Adrenal gland (tissue), 12 donors: ENCODE results near the gene ITIH3. TPM values are rescaled to one million over a fixed set of nuclear protein-coding genes. Genes with fewer than 3 reads are reported as not detected.

ENCODE experiments used
- DNase-seq, 7 donors: peaks; one replicate each; pipeline ENCODE4 v3.0.0-alpha.2; 2019 to 2020
- H3K27ac ChIP-seq, 5 donors: fragments of 200-600 bp; sonication (generic) in 4 of 5; 1 replicate in 3 of 5; 2 replicates in 2 of 5; pipeline versions ENCODE4 v1.5.1 to v1.8.0; 2016 to 2020; ENCODE audit warnings: mild to moderate bottlenecking in 1 of 5
- H3K27me3 ChIP-seq: fragments of 200-600 bp; 2 replicates; pipeline ENCODE4 v1.8.0; 2021
- H3K36me3 ChIP-seq, 2 donors: fragments of 200-600 bp; replicated peaks in 1 of 2; 1 replicate in 1 of 2; 2 replicates in 1 of 2; pipeline versions ENCODE4 v1.5.1 to v1.8.0; 2018 to 2022
- H3K4me1 ChIP-seq, 2 donors: fragments of 200-600 bp; replicated peaks in 1 of 2; 1 replicate in 1 of 2; 2 replicates in 1 of 2; pipeline versions ENCODE4 v1.5.1 to v1.8.0; 2018 to 2021
- H3K4me3 ChIP-seq, 4 donors: fragments of 200-600 bp; sonication (generic) in 3 of 4; one replicate each; pipeline ENCODE4 v1.5.1; 2016 to 2018
- H3K9me3 ChIP-seq, 3 donors: fragments of 200-600 bp; sonication (generic) in 1 of 3; replicated peaks in 1 of 3; 1 replicate in 2 of 3; 2 replicates in 1 of 3; pipeline versions ENCODE4 v1.5.1 to v1.8.0; 2016 to 2021
- POLR2A ChIP-seq, 2 donors: fragments of 450-650 bp; IDR thresholded peaks; one replicate each; pipeline ENCODE4 v1.6.1; 2017; ENCODE audit warnings: antibody characterized with exemption in 2 of 2, mild to moderate bottlenecking in 2 of 2, moderate library complexity in 1 of 2
- WGBS, 4 donors: extraction: QIAGEN DNeasy Blood & Tissue Kit in 2 of 4; methylation state at CpG; one replicate each; pipeline versions ENCODE4 v1.1.5 to v1.1.7; 2013 to 2017; 5-methylcytosine and 5-hydroxymethylcytosine counted together
- intact Hi-C, 2 donors: fragments of 100-400 bp; cut with DNase I; formaldehyde crosslinking; loops; one replicate each; pipeline versions ENCODE4 v1.14.1 to v1.15.0; 2022 to 2023
- polyA plus RNA-seq, 3 donors: library from polyadenylated mRNA; stranded (reverse); fragments of 200-250 nt in 2 of 3; fragments of 350-450 nt in 1 of 3; fragmentation: Illumina TruSeq in 1 of 3; extraction: RNeasy Lipid Tissue Mini Kit (QIAGEN cat#74804) in 1 of 3; gene quantifications; one replicate each; pipeline ENCODE4 v1.2.3, GENCODE V29; 2013 to 2014
- total RNA-seq, 9 donors: library from RNA; depleted of rRNA in 4 of 9; stranded (reverse); fragments of >200 nt in 4 of 9; fragments of 120-200 nt in 1 of 9; fragmentation: NEBNext Ultra II Directional in 1 of 9; extraction: Animal tissue kit (Norgen Biotek cat#: 25700) in 1 of 9; gene quantifications; one replicate each; pipeline versions ENCODE4 v1.1.0 to v1.2.4, GENCODE V29; 2013 to 2023
- TF ChIP-seq, protein P1 (sequence below), 6 experiments: fragments of 450-650 bp in 4 of 6; fragments of 200-600 bp in 2 of 6; sonication (generic) in 1 of 6; IDR thresholded peaks; 1 replicate in 5 of 6; 2 replicates in 1 of 6; pipeline versions ENCODE4 v1.5.1 to v1.8.0; 2016 to 2021; ENCODE audit warnings: antibody characterized with exemption in 6 of 6, mild to moderate bottlenecking in 2 of 6, moderate library complexity in 1 of 6
- donor health status: healthy with polysubstance abuse.
- donor health status: Bipolar disorder and iron deficiency.
- donor health status: DM: yes; HTN: yes; CAD: no.
- donor health status: DM: no; HTN: no; CAD: no.
- donor health status: DM: no; HTN: no; CAD: no.
- donor health status: DM: yes; HTN: yes; CAD: no.

The ITIH3 gene
- total and polyA plus RNA-seq, 12 donors: 0.18 to 31.7 (median 3.2) TPM

GRCh38 chr3:52844290-52844975, 49.8 kb downstream of the ITIH3 start:
- H3K4me3 ChIP-seq: no peak overlapping the region
- H3K4me1 ChIP-seq: peaks cover 5 to 31% of the 10 kb centered on the region in 2 donors
- TF ChIP-seq, protein P1, sequence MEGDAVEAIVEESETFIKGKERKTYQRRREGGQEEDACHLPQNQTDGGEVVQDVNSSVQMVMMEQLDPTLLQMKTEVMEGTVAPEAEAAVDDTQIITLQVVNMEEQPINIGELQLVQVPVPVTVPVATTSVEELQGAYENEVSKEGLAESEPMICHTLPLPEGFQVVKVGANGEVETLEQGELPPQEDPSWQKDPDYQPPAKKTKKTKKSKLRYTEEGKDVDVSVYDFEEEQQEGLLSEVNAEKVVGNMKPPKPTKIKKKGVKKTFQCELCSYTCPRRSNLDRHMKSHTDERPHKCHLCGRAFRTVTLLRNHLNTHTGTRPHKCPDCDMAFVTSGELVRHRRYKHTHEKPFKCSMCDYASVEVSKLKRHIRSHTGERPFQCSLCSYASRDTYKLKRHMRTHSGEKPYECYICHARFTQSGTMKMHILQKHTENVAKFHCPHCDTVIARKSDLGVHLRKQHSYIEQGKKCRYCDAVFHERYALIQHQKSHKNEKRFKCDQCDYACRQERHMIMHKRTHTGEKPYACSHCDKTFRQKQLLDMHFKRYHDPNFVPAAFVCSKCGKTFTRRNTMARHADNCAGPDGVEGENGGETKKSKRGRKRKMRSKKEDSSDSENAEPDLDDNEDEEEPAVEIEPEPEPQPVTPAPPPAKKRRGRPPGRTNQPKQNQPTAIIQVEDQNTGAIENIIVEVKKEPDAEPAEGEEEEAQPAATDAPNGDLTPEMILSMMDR (IDR thresholded peaks at IDR 0.05): no peak
- TF ChIP-seq POLR2A (IDR thresholded peaks at IDR 0.05): no peak
- no peaks in the 10 kb centered on the region for H3K9me3 ChIP-seq
- H3K27ac ChIP-seq: peak overlapping the region in 2 of 5 donors; percentile 62 to 69
- H3K27me3 ChIP-seq: no peaks in the 10 kb centered on the region
- WGBS, 4 donors: 77 to 86% (median 83%) methylated on average over 14 to 18 of the region's 18 CpGs
- peaks cover 0 to 40% of the 10 kb centered on the region in 2 donors for H3K36me3 ChIP-seq
- no peak for DNase-seq
- intact Hi-C loops: no loop called here

GRCh38 chr3:52845157-52845556, 50.6 kb downstream of the ITIH3 start:
- Histone ChIP-seq H3K27ac (peak overlapping the region in 2 of 5 donors; percentile 62 to 69), H3K36me3 (peaks cover 0 to 41% of the 10 kb centered on the region in 2 donors), H3K4me1 (peaks cover 5 to 31% of the 10 kb centered on the region in 2 donors), H3K4me3 (no peak overlapping the region), H3K27me3 (no peaks in the 10 kb centered on the region), H3K9me3 (no peaks in the 10 kb centered on the region)
- DNase-seq: peak in 6 of 7 donors; percentile 60 to 87 (median 74)
- WGBS, 4 donors: 19 to 30% (median 26%) methylated on average over 6 of the region's 6 CpGs
- intact Hi-C loops: loop anchor here in 1 of 2 donors (5.0 kb wide), 1 partner anchor 87 kb away; no protein-coding TSS in a partner anchor
- TF ChIP-seq, protein P1 (IDR thresholded peaks at IDR 0.05): no peak
- TF ChIP-seq POLR2A (IDR thresholded peaks at IDR 0.05): no peak

DNA sequence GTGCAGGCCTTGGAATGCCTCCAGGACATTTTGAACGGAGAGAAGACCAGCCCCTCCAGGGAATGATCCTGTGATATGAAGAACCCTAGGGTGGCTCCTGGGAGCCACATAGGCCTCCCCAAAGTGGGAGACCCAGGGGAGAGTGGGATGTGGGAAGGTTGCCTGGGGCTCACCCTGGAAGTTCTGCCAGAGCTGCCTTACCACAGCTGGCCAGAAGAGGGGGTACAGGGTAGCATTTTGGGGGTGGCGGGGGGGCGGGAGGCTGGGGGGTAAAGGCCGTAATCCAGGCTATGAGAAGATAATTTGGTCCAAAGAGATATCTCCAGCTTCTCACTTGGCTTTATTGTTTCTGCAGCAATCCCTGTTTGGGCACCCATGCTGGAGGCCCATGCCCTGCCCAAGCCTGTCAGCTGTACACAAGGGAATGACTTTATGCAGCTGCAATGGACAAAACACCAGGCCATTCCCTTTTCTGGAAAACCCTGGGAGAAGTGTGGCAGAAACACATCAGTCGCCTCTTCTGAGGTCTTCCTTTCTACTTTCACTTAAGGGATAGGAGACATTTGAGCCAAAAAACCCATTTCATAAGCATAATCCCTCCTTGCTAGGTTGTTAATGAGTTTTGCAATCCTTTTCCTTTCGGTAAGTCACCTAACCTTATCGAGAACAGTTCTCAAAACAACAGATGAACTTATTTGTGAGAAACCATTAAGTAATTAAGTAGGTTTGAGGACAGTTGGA, 51.3 kb downstream of the ITIH3 start:
- H3K27me3 ChIP-seq: no peaks in the 10 kb centered on the region
- H3K4me1 ChIP-seq: peaks cover 5 to 30% of the 10 kb centered on the region in 2 donors
- WGBS, 4 donors: 66 to 80% (median 77%) methylated on average over 4 to 7 of the region's 7 CpGs
- no peaks in the 10 kb centered on the region for H3K9me3 ChIP-seq
- intact Hi-C loops: loop anchor here in 1 of 2 donors (5.0 kb wide), 1 partner anchor 86 kb away; no protein-coding TSS in a partner anchor
- TF ChIP-seq POLR2A (IDR thresholded peaks at IDR 0.05): no peak
- TF ChIP-seq, protein P1 (IDR thresholded peaks at IDR 0.05): peak in 1 of 6 experiments; percentile 40
- no peak overlapping the region for H3K4me3 ChIP-seq
- H3K36me3 ChIP-seq: peaks cover 0 to 37% of the 10 kb centered on the region in 2 donors
- H3K27ac ChIP-seq: peak overlapping the region in 2 of 5 donors; percentile 62 to 69
- no peak for DNase-seq

- H3K36me3 ChIP-seq: peaks cover 0 to 33% of the 10 kb centered on the region in 2 donors
- 72 to 84% (median 77%) methylated on average over 15 of the region's 15 CpGs for WGBS, 4 donors
- no peak for DNase-seq
- TF ChIP-seq, protein P1 (IDR thresholded peaks at IDR 0.05): no peak
- no peak for TF ChIP-seq POLR2A (IDR thresholded peaks at IDR 0.05)
- peak overlapping the region in 1 of 5 donors; percentile 69 for H3K27ac ChIP-seq
- no peaks in the 10 kb centered on the region for H3K9me3 ChIP-seq
- H3K4me1 ChIP-seq: peaks cover 5 to 23% of the 10 kb centered on the region in 2 donors
- intact Hi-C loops: loop anchor here in 1 of 2 donors (5.0 kb wide), 1 partner anchor 86 kb away; no protein-coding TSS in a partner anchor
- H3K27me3 ChIP-seq: no peaks in the 10 kb centered on the region
- no peak overlapping the region for H3K4me3 ChIP-seq
Observed at GRCh38 chr3:52846432-52846965, 51.9 kb downstream of the ITIH3 start.
